Type B pancreatic cell (in vitro differentiated cells): ENCODE data around the gene CITED2. TPM values are rescaled to one million over a fixed set of nuclear protein-coding genes. Genes with fewer than 3 reads are reported as not detected.

Experiments
- DNase-seq: peaks from one replicate; pipeline ENCODE4 v3.0.0; 2021; ENCODE audit warnings: mixed read lengths; ENCODE audit not compliant: unreplicated experiment; ENCODE audit errors: extremely low spot score
- H3K27ac Mint-ChIP-seq: 2 replicates; pipeline ENCODE4 v1.8.0; 2021; ENCODE audit warnings: mild to moderate bottlenecking, mixed read lengths
- H3K27me3 Mint-ChIP-seq: 2 replicates; pipeline ENCODE4 v1.8.0; 2021; ENCODE audit warnings: mixed read lengths
- H3K36me3 Mint-ChIP-seq: 2 replicates; pipeline ENCODE4 v1.8.0; 2021; ENCODE audit warnings: mixed read lengths
- H3K4me1 Mint-ChIP-seq: one replicate; pipeline ENCODE4 v1.8.0; 2021; ENCODE audit warnings: mixed read lengths; ENCODE audit not compliant: unreplicated experiment
- H3K4me3 Mint-ChIP-seq: 2 replicates; pipeline ENCODE4 v1.8.0; 2021; ENCODE audit warnings: mild to moderate bottlenecking, mixed read lengths
- H3K9me3 Mint-ChIP-seq: 2 replicates; pipeline ENCODE4 v1.8.0; 2021; ENCODE audit warnings: mixed read lengths
- CTCF ChIP-seq: fragments of 200-600 bp; sonication (generic); conservative IDR thresholded peaks from 2 replicates; pipeline ENCODE4 v1.5.0; 2021; ENCODE audit warnings: antibody characterized with exemption, mild to moderate bottlenecking
- total RNA-seq: library from RNA; stranded (reverse); gene quantifications from 2 replicates; pipeline ENCODE4 v1.2.1, GENCODE V29; 2021; ENCODE audit warnings: low replicate concordance

Gene CITED2
- total RNA-seq, 1 donor from 2014 or later = 129 TPM

- no peak for TF ChIP-seq CTCF
- no peak overlapping the region for H3K27ac Mint-ChIP-seq
- H3K4me3 Mint-ChIP-seq = no peak overlapping the region
- H3K27me3 Mint-ChIP-seq = no peaks in the 10 kb centered on the region
- DNase-seq = no peak
- peaks cover 9% of the 10 kb centered on the region for H3K9me3 Mint-ChIP-seq
- peaks cover 6% of the 10 kb centered on the region for H3K4me1 Mint-ChIP-seq
- H3K36me3 Mint-ChIP-seq = no peaks in the 10 kb centered on the region
Observed at GRCh38 chr6:139346392-139346791, 28.1 kb downstream of the CITED2 start.

GRCh38 chr6:139344186-139344963 is 30.1 kb downstream of the CITED2 start:
- H3K9me3 Mint-ChIP-seq = peaks cover 5% of the 10 kb centered on the region
- no peak for DNase-seq
- no peaks in the 10 kb centered on the region for H3K36me3 Mint-ChIP-seq
- TF ChIP-seq CTCF = no peak
- H3K4me1 Mint-ChIP-seq = peaks cover 6% of the 10 kb centered on the region
- H3K27ac Mint-ChIP-seq = no peak overlapping the region
- no peak overlapping the region for H3K4me3 Mint-ChIP-seq
- H3K27me3 Mint-ChIP-seq = no peaks in the 10 kb centered on the region

- Mint-ChIP-seq H3K9me3 (no peaks in the 10 kb centered on the region), H3K27ac (no peak overlapping the region), H3K4me1 (peaks cover 6% of the 10 kb centered on the region), H3K4me3 (no peak overlapping the region), H3K36me3 (no peaks in the 10 kb centered on the region), H3K27me3 (no peaks in the 10 kb centered on the region)
- no peak for DNase-seq
- no peak for TF ChIP-seq CTCF
Observed at GRCh38 chr6:139343052-139343750, 31.2 kb downstream of the CITED2 start.

- Mint-ChIP-seq H3K36me3 (no peaks in the 10 kb centered on the region), H3K27me3 (no peaks in the 10 kb centered on the region), H3K4me1 (peaks cover 6% of the 10 kb centered on the region), H3K4me3 (no peak overlapping the region), H3K27ac (no peak overlapping the region), H3K9me3 (no peaks in the 10 kb centered on the region)
- TF ChIP-seq CTCF = no peak
- no peak for DNase-seq
Observed at GRCh38 chr6:139341060-139341459, 33.4 kb downstream of the CITED2 start.

- no peaks in the 10 kb centered on the region for H3K36me3 Mint-ChIP-seq
- no peak for DNase-seq
- TF ChIP-seq CTCF = no peak
- H3K4me3 Mint-ChIP-seq = no peak overlapping the region
- no peaks in the 10 kb centered on the region for H3K4me1 Mint-ChIP-seq
- H3K27me3 Mint-ChIP-seq = no peaks in the 10 kb centered on the region
- H3K27ac Mint-ChIP-seq = no peak overlapping the region
- H3K9me3 Mint-ChIP-seq = no peaks in the 10 kb centered on the region
Observed at GRCh38 chr6:139338795-139339194, 35.7 kb downstream of the CITED2 start.
